HepG2 (cell line): ENCODE results near the gene VSX1. TPM values are rescaled to one million over a fixed set of nuclear protein-coding genes. Genes with fewer than 3 reads are reported as not detected.

Source experiments
- ATAC-seq: fragments of 200-7000 bp; cut with Tn5 transposase; 3 replicates; pipeline ENCODE4 v1.9.1; 2020; ENCODE audit warnings: mild to moderate bottlenecking, moderate library complexity
- BruUV-seq: library from RNA; stranded (reverse); fragments of 400-500 nt; replicated peaks from 2 replicates; lab custom pipeline; 2021; lab: Mats Ljungman, UMichigan
- CTCF ChIA-PET: fragments of 300-600 bp; formaldehyde crosslinking; extraction: SDS; loops from one replicate; lab custom pipeline; 2021; ENCODE audit warnings: low total read pairs, inconsistent platforms, low intra/inter-chr PET ratio; lab: Yijun Ruan, JAX
- POLR2A ChIA-PET: fragments of 350-600 bp; sonication (Branson Sonifier 250); formaldehyde crosslinking; loops from one replicate; lab custom pipeline; 2020; ENCODE audit warnings: antibody characterized with exemption, inconsistent platforms; lab: Yijun Ruan, JAX
- DNase-seq: peaks from one replicate; pipeline ENCODE4 v3.0.0-alpha.2; 2015; ENCODE audit warnings: low spot score
- FAIRE-seq: peaks from 3 replicates; lab custom pipeline; 2011; peaks lifted over from hg19 to GRCh38; lab: Jason Lieb, UNC
- H2AFZ ChIP-seq: one replicate; pipeline ENCODE4 v1.6.1; 2011; ENCODE audit warnings: low read length, inconsistent platforms
- H3K27ac ChIP-seq: fragments of 300-600 bp; 3 replicates; pipeline ENCODE4 v1.8.0; 2011; ENCODE audit warnings: mixed run types, mild to moderate bottlenecking, mixed read lengths, low read length, inconsistent platforms; ENCODE audit not compliant: insufficient read depth; ENCODE audit errors: extremely low read length
- H3K27me3 ChIP-seq, 2 experiments: fragments of 200-600 bp in 1 of 2; 2 replicates in 1 of 2; 3 replicates in 1 of 2; pipeline versions ENCODE4 v1.6.0 to v1.8.0; 2011; ENCODE audit warnings: low read length in 2 of 2, mild to moderate bottlenecking in 2 of 2, moderate library complexity in 2 of 2, inconsistent platforms in 1 of 2; ENCODE audit not compliant: insufficient read depth in 2 of 2, control insufficient read depth in 1 of 2
- H3K36me3 ChIP-seq, 2 experiments: fragments of 200-600 bp in 1 of 2; replicated peaks in 1 of 2; 2 replicates in 1 of 2; 3 replicates in 1 of 2; pipeline versions ENCODE4 v1.5.1 to v1.8.0; 2011; ENCODE audit warnings: low read length in 2 of 2, inconsistent platforms in 1 of 2; ENCODE audit not compliant: insufficient read depth in 2 of 2, control insufficient read depth in 1 of 2
- H3K4me1 ChIP-seq: 2 replicates; pipeline ENCODE4 v1.5.1; 2012; ENCODE audit warnings: low read length, inconsistent platforms; ENCODE audit not compliant: insufficient read depth
- H3K4me2 ChIP-seq: 2 replicates; pipeline ENCODE4 v1.6.0; 2011; ENCODE audit warnings: low read depth, low read length, inconsistent platforms
- H3K4me3 ChIP-seq, 3 experiments: fragments of 200-600 bp in 1 of 3; sonication (generic), shearing (Covaris generic) in 1 of 3; replicated peaks in 1 of 3; 2 replicates each; pipeline ENCODE4 v1.5.1; 2011 to 2016; ENCODE audit warnings: low read length in 3 of 3, inconsistent platforms in 2 of 3, low read depth in 2 of 3, mild to moderate bottlenecking in 2 of 3, control low read depth in 1 of 3, mixed read lengths in 1 of 3; ENCODE audit not compliant: insufficient read depth in 1 of 3
- H3K79me2 ChIP-seq: one replicate; pipeline ENCODE4 v1.6.1; 2011; ENCODE audit warnings: low read length, inconsistent platforms; ENCODE audit not compliant: insufficient read depth
- H3K9ac ChIP-seq: 2 replicates; pipeline ENCODE4 v1.6.0; 2011; ENCODE audit warnings: mild to moderate bottlenecking, low read depth, low read length, inconsistent platforms; ENCODE audit not compliant: insufficient read depth
- H3K9me3 ChIP-seq: 2 replicates; pipeline ENCODE4 v1.5.1; 2012; ENCODE audit warnings: mild to moderate bottlenecking, low read length
- H4K20me1 ChIP-seq: 2 replicates; pipeline ENCODE4 v1.6.0; 2011; ENCODE audit warnings: inconsistent platforms, mild to moderate bottlenecking, low read length, moderate library complexity; ENCODE audit not compliant: insufficient read depth
- ARHGAP35 ChIP-seq: sonication (generic); formaldehyde crosslinking; IDR thresholded peaks from 2 replicates; pipeline ENCODE4 v1.9.0; 2022; ENCODE audit warnings: mild to moderate bottlenecking, inconsistent platforms, moderate library complexity, missing genetic modification reagents, borderline replicate concordance
- CENPX ChIP-seq: sonication (generic); formaldehyde crosslinking; IDR thresholded peaks from 2 replicates; pipeline ENCODE4 v1.9.0; 2021; ENCODE audit warnings: mild to moderate bottlenecking, missing genetic modification reagents, moderate library complexity
- CREB1 ChIP-seq, 2 experiments: fragments of 450-650 bp in 1 of 2; IDR thresholded peaks; 2 replicates each; pipeline ENCODE4 v1.6.1; 2016 to 2017; ENCODE audit warnings: control low read depth in 1 of 2, mild to moderate bottlenecking in 1 of 2, missing compliant biosample characterization in 1 of 2, missing genetic modification characterization in 1 of 2
- CREB3 ChIP-seq: sonication (generic); formaldehyde crosslinking; IDR thresholded peaks from 2 replicates; pipeline ENCODE4 v1.5.0; 2020; ENCODE audit warnings: missing genetic modification reagents
- EHMT2 ChIP-seq: fragments of 200-600 bp; sonication (generic); IDR thresholded peaks from 2 replicates; pipeline ENCODE4 v1.7.0; 2017; ENCODE audit warnings: antibody characterized with exemption, low read depth, low read length, borderline replicate concordance
- KLF9 ChIP-seq: IDR thresholded peaks from 2 replicates; pipeline ENCODE4 v1.6.1; 2016; ENCODE audit warnings: low read depth
- PRDM4 ChIP-seq: sonication (generic); formaldehyde crosslinking; IDR thresholded peaks from 2 replicates; pipeline ENCODE4 v1.9.0; 2021; ENCODE audit warnings: missing genetic modification reagents, borderline replicate concordance
- REL ChIP-seq: sonication (generic); formaldehyde crosslinking; conservative IDR thresholded peaks from 2 replicates; pipeline ENCODE4 v1.8.0; 2022; ENCODE audit warnings: mild to moderate bottlenecking, missing genetic modification reagents, moderate library complexity
- SETDB1 ChIP-seq: sonication (generic); formaldehyde crosslinking; IDR thresholded peaks from 2 replicates; pipeline ENCODE4 v1.5.1; 2020; ENCODE audit warnings: missing genetic modification reagents, mild to moderate bottlenecking, borderline replicate concordance
- ZBTB14 ChIP-seq: sonication (generic); formaldehyde crosslinking; IDR thresholded peaks from 2 replicates; pipeline ENCODE4 v1.4.0; 2020; ENCODE audit warnings: missing genetic modification reagents
- ZNF644 ChIP-seq: IDR thresholded peaks from 2 replicates; pipeline ENCODE4 v1.6.1; 2016; ENCODE audit warnings: low read depth
- ZNF703 ChIP-seq: sonication (generic); formaldehyde crosslinking; IDR thresholded peaks from 2 replicates; pipeline ENCODE4 v1.5.1; 2020; ENCODE audit warnings: missing genetic modification reagents, mild to moderate bottlenecking, moderate library complexity, borderline replicate concordance
- WGBS: methylation state at CpG from one replicate; pipeline ENCODE4 v1.1.6; 2017; ENCODE audit warnings: low lambda C conversion rate; 5-methylcytosine and 5-hydroxymethylcytosine counted together
- in situ Hi-C: cut with HindIII; loops from 2 replicates; pipeline ENCODE4 v1.10.0; 2017; ENCODE audit warnings: low pct_unique_long_range_greater_than_20kb; ENCODE audit not compliant: extremely low pct_ligation_motif_present
- intact Hi-C: fragments of 100-400 bp; cut with micrococcal nuclease; formaldehyde crosslinking; loops from one replicate; pipeline ENCODE4 v1.10.0; 2022; ENCODE audit not compliant: unreplicated experiment
- polyA plus RNA-seq, 8 experiments: library from polyadenylated mRNA; depleted of rRNA in 3 of 8; stranded (reverse) in 7 of 8; unstranded in 1 of 8; fragments of >200 nt; fragmentation: Illumina TruSeq in 4 of 8; extraction: Trizol in 4 of 8; gene quantifications; 2 replicates each; pipeline versions ENCODE4 v1.2.1 to v1.2.3, GENCODE V29; 2011 to 2016; ENCODE audit warnings: low read depth in 4 of 8, missing spikeins in 1 of 8, mixed read lengths in 1 of 8; ENCODE audit not compliant: insufficient read depth in 1 of 8
- total RNA-seq, 5 experiments: library from RNA; depleted of rRNA; stranded (reverse); fragments of >200 nt; fragmentation: Illumina TruSeq; extraction: Trizol; gene quantifications; 2 replicates each; pipeline ENCODE4 v1.2.3, GENCODE V29; 2016; ENCODE audit warnings: low read depth in 1 of 5
- TF ChIP-seq, protein P1 (sequence below): sonication (generic); formaldehyde crosslinking; IDR thresholded peaks from 2 replicates; pipeline ENCODE4 v1.8.1; 2023; ENCODE audit warnings: missing genetic modification reagents, mild to moderate bottlenecking, borderline replicate concordance

The VSX1 gene
- total and polyA plus RNA-seq, 2 of the 13 experiments (the other 11 are each of a cell fraction or from before 2014, with no cell fraction given) = 0.04 TPM; not detected in 1

GRCh38 chr20:25090492-25091429, 8.8 kb upstream of the VSX1 start (continued):
- no peak for TF ChIP-seq ARHGAP35 (CRISPR knock-in tag)
- TF ChIP-seq REL (CRISPR knock-in tag) = no peak

DNA sequence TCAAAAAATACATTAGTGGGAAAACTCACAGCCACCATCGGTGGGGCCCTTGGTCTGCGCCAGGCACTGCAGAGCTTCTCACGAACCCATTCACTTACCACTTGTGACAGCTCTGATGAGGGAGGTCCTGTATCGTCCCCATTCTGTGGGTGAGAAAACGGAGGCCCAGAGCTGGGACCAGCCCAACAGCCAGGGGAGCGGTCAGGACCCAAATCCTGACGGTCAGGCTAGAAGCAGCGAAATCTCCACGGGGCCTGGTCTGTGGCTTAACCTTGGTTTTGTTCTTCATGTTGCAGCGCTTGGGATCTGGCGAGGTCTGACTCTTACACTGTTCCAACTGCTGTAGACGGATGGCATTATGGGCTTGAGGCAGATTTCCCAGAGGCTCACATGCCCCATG, 7.7 kb upstream of the VSX1 start:
- no peak for FAIRE-seq
- DNase-seq = no peak
- peaks cover 6 to 59% of the 10 kb centered on the region in 2 experiments; a peak in 3 of 5 replicates for H3K27me3 ChIP-seq
- TF ChIP-seq, protein P1, sequence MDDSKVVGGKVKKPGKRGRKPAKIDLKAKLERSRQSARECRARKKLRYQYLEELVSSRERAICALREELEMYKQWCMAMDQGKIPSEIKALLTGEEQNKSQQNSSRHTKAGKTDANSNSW = no peak
- TF ChIP-seq CREB1 (IDR thresholded peaks at IDR 0.05) (no peak), CREB1 (CRISPR knock-in tag; IDR thresholded peaks at IDR 0.05) (no peak), ZNF703 (no peak), ZBTB14 (CRISPR knock-in tag) (no peak), CREB3 (CRISPR knock-in tag) (no peak), CENPX (CRISPR knock-in tag) (no peak), PRDM4 (CRISPR knock-in tag) (no peak), ZNF644 (CRISPR knock-in tag) (no peak), EHMT2 (no peak), KLF9 (CRISPR knock-in tag) (no peak), SETDB1 (no peak)

More for the DNA sequence above, 7.7 kb upstream of the VSX1 start:
- no peaks in the 10 kb centered on the region; the same call in 1 of the 2 replicates for H4K20me1 ChIP-seq
- no TSS peak for BruUV-seq
- H3K27ac ChIP-seq = no peak overlapping the region
- no peaks in the 10 kb centered on the region for H3K36me3 ChIP-seq
- H3K9me3 ChIP-seq = no peaks in the 10 kb centered on the region
- ATAC-seq = no peak
- intact Hi-C loops (no loop called here), in situ Hi-C loops (no loop called here)
- H2AFZ ChIP-seq = no peak overlapping the region
- CTCF ChIA-PET = no interaction called here
- no peak overlapping the region for H3K9ac ChIP-seq
- no peaks in the 10 kb centered on the region for H3K4me1 ChIP-seq
- H3K79me2 ChIP-seq = no peaks in the 10 kb centered on the region
- POLR2A ChIA-PET = no interaction called here
- 23% methylated on average over 12 of the region's 12 CpGs for WGBS
- H3K4me2 ChIP-seq = no peak overlapping the region
- H3K4me3 ChIP-seq = no peak overlapping the region
